NCI-H1694 (cell line): ENCODE data around the gene MRI1.
"Not testable (repeated sequence)": the region's sequence is repeated elsewhere in the genome, so short reads cannot be mapped to it uniquely, and the experiment has no call there.

Experiments used
- DNase-seq: peaks from one replicate; lab custom pipeline; 2025; lab: John Stamatoyannopoulos, UW

The MRI1 gene

GRCh38 chr19:13764101-13764807 is at the start of gene MRI1:
TSS of gene MRI1 (plus strand) at chr19:13764522. CDS start at chr19:13764589, 67 bp downstream.
- peak; percentile 43 for DNase-seq

GRCh38 chr19:13717194-13717643 is 47.1 kb upstream of the MRI1 start:
- no peak for DNase-seq

GRCh38 chr19:13718733-13719132 is 45.6 kb upstream of the MRI1 start:
- DNase-seq: peak; percentile 88

- no peak for DNase-seq
Observed at GRCh38 chr19:13722146-13722545, 42.2 kb upstream of the MRI1 start.

- no peak for DNase-seq
Observed at GRCh38 chr19:13723206-13723605, 41.1 kb upstream of the MRI1 start.

- no peak for DNase-seq
Observed at GRCh38 chr19:13726323-13726722, 38.0 kb upstream of the MRI1 start.

GRCh38 chr19:13727798-13728197 is 36.5 kb upstream of the MRI1 start:
- no peak for DNase-seq

GRCh38 chr19:13729859-13730258 is 34.5 kb upstream of the MRI1 start:
- DNase-seq: no peak

- DNase-seq: peak; percentile 71
Observed at GRCh38 chr19:13731147-13731964, 33.0 kb upstream of the MRI1 start.

- DNase-seq: no peak
Observed at GRCh38 chr19:13732337-13732736, 32.0 kb upstream of the MRI1 start.

- DNase-seq: no peak
Observed at GRCh38 chr19:13734751-13735150, 29.6 kb upstream of the MRI1 start.

GRCh38 chr19:13738073-13738472 is 26.2 kb upstream of the MRI1 start:
- DNase-seq: no peak

GRCh38 chr19:13741893-13742292 is 22.4 kb upstream of the MRI1 start:
- no peak for DNase-seq

- DNase-seq: no peak
Observed at GRCh38 chr19:13742756-13743155, 21.6 kb upstream of the MRI1 start.

- no peak for DNase-seq
Observed at GRCh38 chr19:13744174-13744573, 20.1 kb upstream of the MRI1 start.

GRCh38 chr19:13747098-13747453 is 17.2 kb upstream of the MRI1 start:
- DNase-seq: no peak

- DNase-seq: no peak
Observed at GRCh38 chr19:13748169-13748828, 16.0 kb upstream of the MRI1 start.

GRCh38 chr19:13751436-13751835 is 12.9 kb upstream of the MRI1 start:
- no peak for DNase-seq

- not testable (repeated sequence) for DNase-seq
Observed at GRCh38 chr19:13753622-13754021, 10.7 kb upstream of the MRI1 start.

- DNase-seq: no peak
Observed at GRCh38 chr19:13756210-13756609, 8.1 kb upstream of the MRI1 start.

GRCh38 chr19:13757805-13758772 is 6.2 kb upstream of the MRI1 start:
- no peak for DNase-seq

GRCh38 chr19:13758795-13759194 is 5.5 kb upstream of the MRI1 start:
- DNase-seq: no peak
